ENCODE measurements around the gene TXNIP. TPM values are rescaled to one million over a fixed set of nuclear protein-coding genes. Genes with fewer than 3 reads are reported as not detected.

The TXNIP gene
- 125 to 129 TPM (median 129 TPM) in 3 replicates for total RNA-seq

- Mint-ChIP-seq H3K36me3 (peaks cover 33% of the 10 kb centered on the region), H3K4me1 (peaks cover 51% of the 10 kb centered on the region), H3K9me3 (no peaks in the 10 kb centered on the region), H3K27me3 (ENCODE audit: low read depth) (no peaks in the 10 kb centered on the region), H3K27ac (peak within 1 kb of the TSS; percentile 98), H3K4me3 (peak within 1 kb of the TSS; percentile 99)
- DNase-seq (ENCODE audit: low spot score in 2 of 2, unreplicated experiment in 2 of 2): peak; percentile 94 to 97
- TF ChIP-seq CTCF (IDR thresholded peaks at IDR 0.05; ENCODE audit: unreplicated experiment): no peak
Measured at GRCh38 chr1:145996433-145997015, at the start of gene TXNIP. Gene TXNIP, minus strand, starts transcription at chr1:145996579. Its CDS starts 313 bp downstream, at chr1:145996266.

GRCh38 chr1:146039844-146040194, 43.4 kb upstream of the TXNIP start:
- TF ChIP-seq CTCF (IDR thresholded peaks at IDR 0.05; ENCODE audit: unreplicated experiment): no peak
- peaks cover 5% of the 10 kb centered on the region for H3K4me1 Mint-ChIP-seq
- peaks cover 6% of the 10 kb centered on the region for H3K27me3 Mint-ChIP-seq (ENCODE audit: low read depth)

GRCh38 chr1:146036965-146037646, 40.7 kb upstream of the TXNIP start:
- Mint-ChIP-seq H3K27me3 (ENCODE audit: low read depth) (peaks cover 6% of the 10 kb centered on the region), H3K36me3 (no peaks in the 10 kb centered on the region), H3K9me3 (no peaks in the 10 kb centered on the region), H3K4me1 (peaks cover 7% of the 10 kb centered on the region), H3K27ac (peak overlapping the region; percentile 98), H3K4me3 (peak overlapping the region; percentile 99)
- TF ChIP-seq CTCF (IDR thresholded peaks at IDR 0.05; ENCODE audit: unreplicated experiment): no peak
- DNase-seq (ENCODE audit: low spot score in 2 of 2, unreplicated experiment in 2 of 2): peak; percentile 56 to 83

More at GRCh38 chr1:146039844-146040194, 43.4 kb upstream of the TXNIP start:
- Mint-ChIP-seq H3K4me3 (peak overlapping the region; percentile 99), H3K27ac (peak overlapping the region; percentile 98), H3K9me3 (no peaks in the 10 kb centered on the region), H3K36me3 (no peaks in the 10 kb centered on the region)
- DNase-seq (ENCODE audit: low spot score in 2 of 2, unreplicated experiment in 2 of 2): no peak

- no peaks in the 10 kb centered on the region for H3K36me3 Mint-ChIP-seq
- H3K9me3 Mint-ChIP-seq: no peaks in the 10 kb centered on the region
- H3K27ac Mint-ChIP-seq: peak overlapping the region; percentile 98
- DNase-seq (ENCODE audit: low spot score in 2 of 2, unreplicated experiment in 2 of 2): no peak
- TF ChIP-seq CTCF (IDR thresholded peaks at IDR 0.05; ENCODE audit: unreplicated experiment): no peak
- H3K4me1 Mint-ChIP-seq: peaks cover 7% of the 10 kb centered on the region
- H3K27me3 Mint-ChIP-seq (ENCODE audit: low read depth): peaks cover 6% of the 10 kb centered on the region
- peak overlapping the region; percentile 99 for H3K4me3 Mint-ChIP-seq
Measured at GRCh38 chr1:146036241-146036964, 40.0 kb upstream of the TXNIP start.

GRCh38 chr1:146035048-146035423, 38.7 kb upstream of the TXNIP start:
- peak overlapping the region; percentile 99 for H3K4me3 Mint-ChIP-seq
- TF ChIP-seq CTCF (IDR thresholded peaks at IDR 0.05; ENCODE audit: unreplicated experiment): no peak
- peaks cover 7% of the 10 kb centered on the region for H3K4me1 Mint-ChIP-seq
- no peaks in the 10 kb centered on the region for H3K36me3 Mint-ChIP-seq
- H3K27ac Mint-ChIP-seq: peak overlapping the region; percentile 98
- no peaks in the 10 kb centered on the region for H3K9me3 Mint-ChIP-seq
- DNase-seq (ENCODE audit: low spot score in 2 of 2, unreplicated experiment in 2 of 2): no peak
- peaks cover 6% of the 10 kb centered on the region for H3K27me3 Mint-ChIP-seq (ENCODE audit: low read depth)

All from mesothelial cell of epicardium (in vitro differentiated cells).